Measurements from ENCODE around the gene SMIM30. TPM values are rescaled to one million over a fixed set of nuclear protein-coding genes. Genes with fewer than 3 reads are reported as not detected.

Gene SMIM30
- total and polyA plus RNA-seq, 2 of the 4 experiments (the other 2 are of a cell fraction), result 31.6 to 47.7 TPM

DNA sequence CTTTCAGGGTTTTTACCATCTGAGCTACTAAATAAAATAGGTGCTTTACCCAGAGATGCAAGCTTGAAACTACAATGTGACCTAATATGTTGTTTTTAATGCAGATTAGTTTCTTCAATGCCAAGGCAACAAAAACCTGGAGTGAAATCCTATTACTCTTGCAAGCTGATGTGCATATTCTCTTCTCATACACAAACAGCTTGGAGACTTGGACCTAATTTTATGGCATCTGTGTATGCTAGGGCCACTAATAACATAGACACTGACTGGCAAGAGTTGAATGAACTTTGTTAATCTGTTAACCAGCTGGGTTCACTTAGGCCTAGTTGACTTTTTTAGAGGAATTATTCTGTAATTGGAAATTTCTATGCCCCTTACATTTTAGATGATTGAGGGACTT lies 23.4 kb upstream of the SMIM30 start:
- no peak overlapping the region for H3K18ac ChIP-seq (ENCODE audit: low read depth, low read length)
- no peak overlapping the region for H3K4me3 ChIP-seq (ENCODE audit: insufficient read depth, low read depth, low read length)
- H3K4ac ChIP-seq (ENCODE audit: low read depth, low read length), result no peak overlapping the region
- H3K9me1 ChIP-seq (ENCODE audit: insufficient read depth, low read length), result no peaks in the 10 kb centered on the region
- H3K56ac ChIP-seq (ENCODE audit: extremely low read depth, insufficient read depth, low read length), result no peak overlapping the region
- H3K36me3 ChIP-seq (ENCODE audit: control insufficient read depth, insufficient read depth, low read length), result no peaks in the 10 kb centered on the region
- intact Hi-C loops (cut with micrococcal nuclease), result no loop called here
- no peak overlapping the region for H2BK120ac ChIP-seq (ENCODE audit: low read depth, low read length)
- H3K27ac ChIP-seq (ENCODE audit: insufficient read depth, low read length), result no peak overlapping the region
- ATAC-seq (ENCODE audit: low read depth) (no peak), DNase-seq (no peak)
- in situ Hi-C loops (cut with MboI; ENCODE audit: low sequenced_read_pairs), result no loop called here
- dilution Hi-C loops (cut with HindIII; ENCODE audit: low sequenced_read_pairs, unreplicated experiment), result no loop called here
- no peak overlapping the region for H3K23ac ChIP-seq (ENCODE audit: low read depth, low read length)
- ChIA-PET POLR2A (ENCODE audit: unreplicated experiment) (no interaction called here), CTCF (no interaction called here)
- H4K5ac ChIP-seq (ENCODE audit: low read depth, low read length), result no peak overlapping the region
- no peak overlapping the region for H2AK5ac ChIP-seq (ENCODE audit: low read depth, low read length)
- H4K8ac ChIP-seq (ENCODE audit: low read depth in 2 of 2, low read length in 2 of 2), result no peak overlapping the region
- no peak for TF ChIP-seq NFE2L2 (IDR thresholded peaks at IDR 0.05; ENCODE audit: low read depth, low read length)
- H3K4me2 ChIP-seq (ENCODE audit: low read depth, low read length), result no peak overlapping the region
- H3K4me1 ChIP-seq (ENCODE audit: control insufficient read depth, insufficient read depth, low read length), result no peaks in the 10 kb centered on the region
- no peaks in the 10 kb centered on the region for H4K20me1 ChIP-seq (ENCODE audit: insufficient read depth, low read length)
- no TSS peak for BruUV-seq (replicated peaks)
- H2BK5ac ChIP-seq (ENCODE audit: low read depth, low read length, poor library complexity, severe bottlenecking), result no peak overlapping the region
- no peak overlapping the region for H2AK9ac ChIP-seq (replicated peaks; ENCODE audit: low read depth, low read length, poor library complexity)
- no peaks in the 10 kb centered on the region for H3K9me3 ChIP-seq (ENCODE audit: control insufficient read depth, insufficient read depth, low read length)
- H3K14ac ChIP-seq (replicated peaks; ENCODE audit: low read depth, low read length), result no peak overlapping the region
- H3K27me3 ChIP-seq (ENCODE audit: control insufficient read depth, insufficient read depth, low read length), result no peaks in the 10 kb centered on the region
- no peak overlapping the region for H2AFZ ChIP-seq (replicated peaks; ENCODE audit: low read length, poor library complexity)
- H3K9ac ChIP-seq (ENCODE audit: low read depth, low read length), result no peak overlapping the region
- H4K91ac ChIP-seq (ENCODE audit: insufficient read depth, low read depth, low read length), result no peak overlapping the region
- H2BK20ac ChIP-seq (ENCODE audit: low read depth, low read length), result no peak overlapping the region
- H2BK15ac ChIP-seq (ENCODE audit: low read depth, low read length), result no peak overlapping the region
- no peaks in the 10 kb centered on the region for H3K79me1 ChIP-seq (ENCODE audit: low read depth in 1 of 2, low read length in 2 of 2)
